CD14-positive monocyte (primary cell): ENCODE results near the gene EEF1AKMT4. TPM values are rescaled to one million over a fixed set of nuclear protein-coding genes. Genes with fewer than 3 reads are reported as not detected.

Experiments used
- DNase-seq, 3 donors: peaks; one replicate each; pipeline ENCODE4 v3.0.0-alpha.2; 2011 to 2022
- H2AFZ ChIP-seq: 2 replicates; pipeline ENCODE4 v1.6.0; 2012; ENCODE audit warnings: mild to moderate bottlenecking, low read depth, low read length, inconsistent platforms; ENCODE audit not compliant: insufficient read depth, poor library complexity, severe bottlenecking
- H3K27ac ChIP-seq, 2 donors: 1 replicate in 1 of 2; 2 replicates in 1 of 2; pipeline ENCODE4 v1.5.1; 2012 to 2013; ENCODE audit warnings: low read length in 2 of 2, control low read depth in 1 of 2, inconsistent platforms in 1 of 2, low read depth in 1 of 2, mild to moderate bottlenecking in 1 of 2
- H3K27me3 ChIP-seq, 2 donors: one replicate each; pipeline versions ENCODE4 v1.6.0 to v1.6.1; 2011 to 2013; ENCODE audit warnings: low read length in 2 of 2; ENCODE audit not compliant: control insufficient read depth in 2 of 2, insufficient read depth in 2 of 2
- H3K36me3 ChIP-seq, 2 donors: replicated peaks in 1 of 2; 1 replicate in 1 of 2; 2 replicates in 1 of 2; pipeline versions ENCODE4 v1.5.1 to v1.6.1; 2012 to 2013; ENCODE audit warnings: low read length in 2 of 2, control low read depth in 1 of 2, inconsistent platforms in 1 of 2, mild to moderate bottlenecking in 1 of 2; ENCODE audit not compliant: insufficient read depth in 2 of 2, control insufficient read depth in 1 of 2
- H3K4me1 ChIP-seq, 2 donors: 1 replicate in 1 of 2; 2 replicates in 1 of 2; pipeline versions ENCODE4 v1.5.1 to v1.6.1; 2012 to 2013; ENCODE audit warnings: low read length in 2 of 2, control low read depth in 1 of 2, inconsistent platforms in 1 of 2, mild to moderate bottlenecking in 1 of 2, moderate library complexity in 1 of 2; ENCODE audit not compliant: insufficient read depth in 2 of 2, control insufficient read depth in 1 of 2
- H3K4me2 ChIP-seq: replicated peaks from 2 replicates; pipeline ENCODE3; 2012; ENCODE audit warnings: low read length, moderate library complexity, mild to moderate bottlenecking; ENCODE audit not compliant: poor library complexity, severe bottlenecking; ENCODE audit errors: extremely low read depth
- H3K4me3 ChIP-seq, 3 experiments: fragments of 200-600 bp in 1 of 3; sonication (generic) in 1 of 3; replicated peaks in 1 of 3; 1 replicate in 2 of 3; 2 replicates in 1 of 3; pipeline ENCODE4 v1.5.1; 2011 to 2013; ENCODE audit warnings: low read length in 3 of 3, mild to moderate bottlenecking in 3 of 3, control low read depth in 2 of 3, low read depth in 2 of 3, inconsistent platforms in 1 of 3, moderate library complexity in 1 of 3
- H3K79me2 ChIP-seq: 2 replicates; pipeline ENCODE4 v1.6.0; 2012; ENCODE audit warnings: mild to moderate bottlenecking, control low read depth, inconsistent platforms, low read length, moderate library complexity; ENCODE audit not compliant: insufficient read depth
- H3K9ac ChIP-seq: 2 replicates; pipeline ENCODE4 v1.6.0; 2017; ENCODE audit warnings: low read length, mild to moderate bottlenecking; ENCODE audit not compliant: insufficient read depth, poor library complexity, severe bottlenecking
- H3K9me3 ChIP-seq, 2 donors: replicated peaks in 1 of 2; 1 replicate in 1 of 2; 2 replicates in 1 of 2; pipeline versions ENCODE4 v1.5.1 to v1.6.1; 2012 to 2013; ENCODE audit warnings: low read length in 2 of 2, control low read depth in 1 of 2; ENCODE audit not compliant: control insufficient read depth in 1 of 2, insufficient read depth in 1 of 2
- H4K20me1 ChIP-seq: 2 replicates; pipeline ENCODE4 v1.6.0; 2012; ENCODE audit warnings: mild to moderate bottlenecking, low read length, control low read depth, moderate library complexity; ENCODE audit not compliant: insufficient read depth
- H3K27ac Mint-ChIP-seq, 7 donors: one replicate each; pipeline ENCODE4 v1.8.0; 2020; ENCODE audit warnings: mild to moderate bottlenecking in 7 of 7, mixed read lengths in 7 of 7, moderate library complexity in 6 of 7, inconsistent platforms in 2 of 7
- H3K27me3 Mint-ChIP-seq, 3 donors: one replicate each; pipeline ENCODE4 v1.8.0; 2021 to 2022; ENCODE audit warnings: low read depth in 3 of 3, mild to moderate bottlenecking in 3 of 3, mixed read lengths in 3 of 3, moderate library complexity in 3 of 3, inconsistent platforms in 1 of 3
- H3K36me3 Mint-ChIP-seq, 2 donors: one replicate each; pipeline ENCODE4 v1.8.0; 2020; ENCODE audit warnings: mixed read lengths in 2 of 2, inconsistent platforms in 1 of 2, mild to moderate bottlenecking in 1 of 2
- H3K4me1 Mint-ChIP-seq: one replicate; pipeline ENCODE4 v1.8.0; 2020; ENCODE audit warnings: mild to moderate bottlenecking, mixed read lengths
- H3K4me3 Mint-ChIP-seq, 2 donors: one replicate each; pipeline ENCODE4 v1.8.0; 2020; ENCODE audit warnings: mild to moderate bottlenecking in 2 of 2, mixed read lengths in 2 of 2, moderate library complexity in 1 of 2
- H3K9me3 Mint-ChIP-seq, 7 donors: one replicate each; pipeline ENCODE4 v1.8.0; 2020 to 2022; ENCODE audit warnings: mixed read lengths in 7 of 7, mild to moderate bottlenecking in 6 of 7, moderate library complexity in 6 of 7, inconsistent platforms in 2 of 7
- CTCF ChIP-seq: fragments of 200-600 bp; IDR thresholded peaks from one replicate; pipeline ENCODE4 v1.8.0; 2022; ENCODE audit warnings: antibody characterized with exemption, mild to moderate bottlenecking
- WGBS: methylation state at CpG from one replicate; pipeline ENCODE4 v1.1.5; 2013; ENCODE audit warnings: missing lambda C conversion rate; ENCODE audit not compliant: insufficient coverage; 5-methylcytosine and 5-hydroxymethylcytosine counted together
- intact Hi-C, 2 donors: fragments of 100-400 bp; cut with micrococcal nuclease; formaldehyde crosslinking; loops; one replicate each; pipeline versions ENCODE4 v1.15.0 to v1.15.1; 2023
- polyA minus RNA-seq: library from RNA; depleted of rRNA, polyadenylated mRNA; stranded (reverse); fragments of >200 nt; gene quantifications from 2 replicates; pipeline ENCODE4 v1.2.3, GENCODE V29; 2012
- polyA plus RNA-seq, 3 donors: library from polyadenylated mRNA; depleted of rRNA in 1 of 3; unstranded in 2 of 3; stranded (reverse) in 1 of 3; fragments of 300-500 nt in 2 of 3; fragments of >200 nt in 1 of 3; fragmentation: Illumina TruSeq in 2 of 3; gene quantifications; 1 replicate in 2 of 3; 2 replicates in 1 of 3; pipeline ENCODE4 v1.2.3, GENCODE V29; 2012 to 2021
- total RNA-seq, 12 experiments: library from RNA in 1 of 12; stranded (reverse) in 1 of 12; fragments of 120-200 nt in 1 of 12; gene quantifications; one replicate each; pipeline ENCODE4 v1.2.4 and lab custom pipeline; 2013 to 2026; ENCODE audit warnings: mixed read lengths in 6 of 12, inconsistent platforms in 1 of 12

EEF1AKMT4 gene
- 3.4 TPM for total RNA-seq (2013)
- polyA plus RNA-seq, result 10 to 100 TPM in 1 of 3 donors, 1 to 10 TPM in 2; 4.0 to 12.0 (median 7.3) TPM
- 4.2 and 6.5 TPM in 2 replicates for polyA minus RNA-seq
- 0.06 to 1.3 (median 0.66) reads per million in 11 experiments for total RNA-seq (lab: John Stamatoyannopoulos, UW)

GRCh38 chr3:184249412-184250166 is at the start of gene EEF1AKMT4:
EEF1AKMT4 (plus strand) TSS chr3:184249672; CDS start chr3:184249695, 23 bp downstream.
- no peaks in the 10 kb centered on the region for H4K20me1 ChIP-seq
- Mint-ChIP-seq H3K36me3 (peaks cover 15 to 18% of the 10 kb centered on the region in 2 donors), H3K4me1 (peaks cover 11% of the 10 kb centered on the region), H3K9me3 (no peaks in the 10 kb centered on the region), H3K4me3 (peak within 1 kb of the TSS; percentile 88 to 90), H3K27ac (peak within 1 kb of the TSS; percentile 96 to 98 (median 97)), H3K27me3 (peaks cover 0 to 3% (median 0%) of the 10 kb centered on the region in 3 donors)
- H2AFZ ChIP-seq, result peak within 1 kb of the TSS; percentile 100
- peak within 1 kb of the TSS; percentile 79 to 87 for H3K27ac ChIP-seq
- peaks cover 14% of the 10 kb centered on the region for H3K79me2 ChIP-seq
- H3K9ac ChIP-seq, result peak within 1 kb of the TSS; percentile 78
- WGBS, result under 1% methylated on average over 53 of the region's 54 CpGs
- H3K4me2 ChIP-seq, result peak within 1 kb of the TSS; percentile 93
- H3K27me3 ChIP-seq, result no peaks in the 10 kb centered on the region
- H3K9me3 ChIP-seq, result no peaks in the 10 kb centered on the region
- peaks cover 12 to 16% of the 10 kb centered on the region in 2 donors for H3K36me3 ChIP-seq
- DNase-seq, result peak; percentile 98
- H3K4me3 ChIP-seq, result peak within 1 kb of the TSS; percentile 85 to 88 (median 87)
- H3K4me1 ChIP-seq, result peaks cover 15 to 24% of the 10 kb centered on the region in 2 donors
- intact Hi-C loops, result loop anchor here (2.0 to 10.0 kb wide), 5 partner anchors 48 to 355 kb away; partner anchors contain the start of genes ABCF3 (in 2 of the 2), PSMD2 (in 2 of the 2), AP2M1 (in 1 of the 2) and EIF4G1 (in 1 of the 2)
- no peak for TF ChIP-seq CTCF

DNA sequence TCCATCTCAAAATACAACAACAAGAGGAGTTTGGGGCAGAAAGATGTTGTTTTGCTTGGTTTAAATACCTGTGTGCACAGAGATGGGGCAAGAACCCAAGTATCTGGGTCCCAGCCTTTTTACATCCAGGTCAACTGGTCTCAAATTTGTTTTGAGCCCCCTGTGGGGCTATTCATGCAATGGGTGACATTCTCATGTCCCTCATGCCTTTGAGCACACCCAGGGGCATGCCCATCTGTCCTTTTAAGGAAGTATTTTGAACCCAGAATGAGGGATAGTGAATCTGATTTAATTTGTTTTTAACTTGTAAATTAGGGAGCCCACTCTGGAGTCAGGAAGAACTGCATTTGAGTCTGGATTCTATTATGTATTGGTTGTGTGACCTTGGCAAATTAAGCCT is 48.6 kb upstream of the EEF1AKMT4 start:
- peaks cover 5 to 8% of the 10 kb centered on the region in 2 donors for H3K36me3 Mint-ChIP-seq

More for the DNA sequence above, 48.6 kb upstream of the EEF1AKMT4 start:
- DNase-seq, result no peak
- H3K27ac Mint-ChIP-seq, result peak overlapping the region in 1 of 7 donors; percentile 57
- H3K4me3 Mint-ChIP-seq, result no peak overlapping the region
- intact Hi-C loops, result no loop called here
- H3K9me3 ChIP-seq, result no peaks in the 10 kb centered on the region
- no peak for TF ChIP-seq CTCF
- no peak overlapping the region for H3K4me2 ChIP-seq
- H3K4me3 ChIP-seq, result no peak overlapping the region
- H3K36me3 ChIP-seq, result peaks cover 0 to 7% of the 10 kb centered on the region in 2 donors
- peaks cover 1 to 8% (median 8%) of the 10 kb centered on the region in 3 donors for H3K27me3 Mint-ChIP-seq
- H4K20me1 ChIP-seq, result no peaks in the 10 kb centered on the region
- no peaks in the 10 kb centered on the region for H3K27me3 ChIP-seq
- no peak overlapping the region for H3K27ac ChIP-seq
- H3K9ac ChIP-seq, result no peak overlapping the region
- H3K4me1 Mint-ChIP-seq, result no peaks in the 10 kb centered on the region
- no peaks in the 10 kb centered on the region for H3K79me2 ChIP-seq
- H3K4me1 ChIP-seq, result no peaks in the 10 kb centered on the region
- no peak overlapping the region for H2AFZ ChIP-seq
- H3K9me3 Mint-ChIP-seq, result peaks cover 0 to under 1% (median 0%) of the 10 kb centered on the region in 7 donors
